Measurements from ENCODE around the gene AP1G2.

GRCh38 chr14:23520899-23521533, 46.6 kb downstream of the AP1G2 start:
- no peak for TF ChIP-seq CTCF (conservative IDR thresholded peaks at IDR 0.05; ENCODE audit: low read depth, low read length)
- TF ChIP-seq EZH2 (IDR thresholded peaks at IDR 0.05; ENCODE audit: borderline replicate concordance, low read depth, low read length, poor library complexity, severe bottlenecking): no peak

Data from A673 (cell line).